ENCODE results near the gene PGLYRP2. TPM values are rescaled to one million over a fixed set of nuclear protein-coding genes. Genes with fewer than 3 reads are reported as not detected.

The PGLYRP2 gene
- polyA plus RNA-seq, 1 of the 3 experiments (the other 2 are of a cell fraction) = not detected

- H3K79me2 ChIP-seq (ENCODE audit: insufficient read depth) = peaks cover 36% of the 10 kb centered on the region
- H3K4me2 ChIP-seq = peak overlapping the region; percentile 94
- H3K4me1 ChIP-seq (ENCODE audit: control insufficient read depth in 1 of 2, insufficient read depth in 2 of 2, low read depth in 1 of 2, low read length in 1 of 2) = peaks cover 5 to 24% of the 10 kb centered on the region in 2 experiments; a peak in 2 of 4 replicates
- peaks cover 17% of the 10 kb centered on the region; the same call in 1 of the 2 replicates for H4K20me1 ChIP-seq (ENCODE audit: insufficient read depth)
- peak overlapping the region; percentile 100 for H2AFZ ChIP-seq (ENCODE audit: low read depth)
- H3F3A ChIP-seq (replicated peaks; ENCODE audit: insufficient read depth) = no peaks in the 10 kb centered on the region
- ChIA-PET POLR2A (interaction anchor here (0.7 to 1.6 kb wide), 4 partner anchors 12 to 1120 kb away, joined by 3 to 12 read pairs (median 6); partner anchors contain the start of gene AKAP8L), CTCF (interaction anchor here (1.4 to 2.6 kb wide), 3 partner anchors 13 to 19 kb away, joined by 3 to 11 read pairs (median 7); partner anchors contain the start of gene AKAP8L)
- TF ChIP-seq PBX3 (IDR thresholded peaks at IDR 0.05) (no peak), RXRA (IDR thresholded peaks at IDR 0.05; ENCODE audit: borderline replicate concordance, low read depth) (no peak), EP300 (IDR thresholded peaks at IDR 0.05; ENCODE audit: borderline replicate concordance in 1 of 2, low read depth in 1 of 2, low read length in 1 of 2) (no peak), FOXM1 (IDR thresholded peaks at IDR 0.05; ENCODE audit: low read depth) (no peak), TCF12 (IDR thresholded peaks at IDR 0.05) (no peak)
- peak overlapping the region; percentile 80 to 88; a peak in 3 of 4 replicates for H3K27ac ChIP-seq (ENCODE audit: low read depth in 2 of 2, low read length in 1 of 2)
- no peak for DNase-seq
- H3K36me3 ChIP-seq (replicated peaks in 1 of 2; ENCODE audit: control insufficient read depth in 1 of 2, insufficient read depth in 2 of 2, low read length in 1 of 2) = peaks cover 0 to 13% of the 10 kb centered on the region in 2 experiments
- no peaks in the 10 kb centered on the region for H3K9me2 ChIP-seq
- no peaks in the 10 kb centered on the region for H3K9me3 ChIP-seq
- H3K9ac ChIP-seq = peak overlapping the region; percentile 81; the same call in 1 of the 2 replicates
- peak overlapping the region; percentile 63 to 87 for H3K4me3 ChIP-seq (ENCODE audit: low read depth in 2 of 2, low read length in 1 of 2)
- WGBS (ENCODE audit: low lambda C conversion rate) = 77% methylated on average over 8 of the region's 8 CpGs
- no peaks in the 10 kb centered on the region for H3K27me3 ChIP-seq (ENCODE audit: insufficient read depth)
Measured at GRCh38 chr19:15433519-15434069, 45.7 kb downstream of the PGLYRP2 start.

- ChIA-PET POLR2A (interaction anchor here (0.6 to 1.6 kb wide), 6 partner anchors 11 to 327 kb away, joined by 3 to 12 read pairs (median 4); partner anchors contain the start of gene AKAP8L), CTCF (interaction anchor here (0.8 to 2.6 kb wide), 4 partner anchors 11 to 20 kb away, joined by 3 to 11 read pairs (median 5); partner anchors contain the start of gene AKAP8L)
- Histone ChIP-seq H3K79me2 (ENCODE audit: insufficient read depth) (peaks cover 42% of the 10 kb centered on the region), H3K4me3 (ENCODE audit: low read depth in 2 of 2, low read length in 1 of 2) (peak overlapping the region; percentile 63 to 87), H3F3A (replicated peaks; ENCODE audit: insufficient read depth) (no peaks in the 10 kb centered on the region), H3K9ac (peak overlapping the region; percentile 81), H3K4me2 (peak overlapping the region; percentile 94), H4K20me1 (ENCODE audit: insufficient read depth) (peaks cover 17% of the 10 kb centered on the region; the same call in 1 of the 2 replicates), H3K36me3 (replicated peaks in 1 of 2; ENCODE audit: control insufficient read depth in 1 of 2, insufficient read depth in 2 of 2, low read length in 1 of 2) (peaks cover 0 to 20% of the 10 kb centered on the region in 2 experiments), H3K27ac (ENCODE audit: low read depth in 2 of 2, low read length in 1 of 2) (peak overlapping the region; percentile 80 to 88), H3K9me2 (no peaks in the 10 kb centered on the region), H3K27me3 (ENCODE audit: insufficient read depth) (no peaks in the 10 kb centered on the region), H3K9me3 (no peaks in the 10 kb centered on the region), H2AFZ (ENCODE audit: low read depth) (peak overlapping the region; percentile 100), H3K4me1 (ENCODE audit: control insufficient read depth in 1 of 2, insufficient read depth in 2 of 2, low read depth in 1 of 2, low read length in 1 of 2) (peaks cover 5 to 24% of the 10 kb centered on the region in 2 experiments; a peak in 2 of 4 replicates)
- under 1% methylated on average over 19 of the region's 75 CpGs for WGBS (ENCODE audit: low lambda C conversion rate)
- peak; percentile 99 for DNase-seq
- no peak for TF ChIP-seq RAD21 (IDR thresholded peaks at IDR 0.05; ENCODE audit: low read length)
- TF ChIP-seq YY1 (IDR thresholded peaks at IDR 0.05; ENCODE audit: low read depth) = peak; percentile 91
- TF ChIP-seq TAF1 (IDR thresholded peaks at IDR 0.05; ENCODE audit: borderline replicate concordance, low read depth, low read length) = peak; percentile 76
- peak in 1 of 2 experiments; percentile 40; a peak in 1 of 4 replicates for TF ChIP-seq EP300 (IDR thresholded peaks at IDR 0.05; ENCODE audit: borderline replicate concordance in 1 of 2, low read depth in 1 of 2, low read length in 1 of 2)
- TF ChIP-seq ZBTB33 (IDR thresholded peaks at IDR 0.05; ENCODE audit: borderline replicate concordance, low read depth) = no peak
- no peak; the same call in 1 of the 2 replicates for TF ChIP-seq TCF12 (IDR thresholded peaks at IDR 0.05)
- no peak for TF ChIP-seq FOXJ3 (CRISPR knock-in tag; IDR thresholded peaks at IDR 0.05)
- peak; percentile 57 for TF ChIP-seq POLR2AphosphoS5 (IDR thresholded peaks at IDR 0.05; ENCODE audit: low read depth, low read length)
- TF ChIP-seq RXRA (IDR thresholded peaks at IDR 0.05; ENCODE audit: borderline replicate concordance, low read depth) = no peak
- TF ChIP-seq USF1 (IDR thresholded peaks at IDR 0.05; ENCODE audit: borderline replicate concordance, low read depth) = peak; percentile 49; the same call in 1 of the 2 replicates
- TF ChIP-seq EZH2phosphoT487 (IDR thresholded peaks at IDR 0.05; ENCODE audit: borderline replicate concordance, low read depth) = no peak
- no peak for TF ChIP-seq NRF1 (IDR thresholded peaks at IDR 0.05; ENCODE audit: low read depth, low read length)
- TF ChIP-seq TEAD4 (IDR thresholded peaks at IDR 0.05; ENCODE audit: borderline replicate concordance, insufficient read depth) = no peak
Measured at GRCh38 chr19:15432629-15433518, 46.4 kb downstream of the PGLYRP2 start.

Data from SK-N-SH (cell line).